Smooth muscle cell of the coronary artery (primary cell): ENCODE results near the gene ANKRD11. TPM values are rescaled to one million over a fixed set of nuclear protein-coding genes. Genes with fewer than 3 reads are reported as not detected.

Experiments
- total RNA-seq: library from RNA; depleted of rRNA; stranded (reverse); fragments of >200 nt; gene quantifications from 2 replicates; pipeline ENCODE4 v1.2.3, GENCODE V29; 2014; ENCODE audit warnings: low replicate concordance

ANKRD11 gene
- 44.3 and 56.5 TPM in 2 replicates for total RNA-seq

GRCh38 chr16:89490439-89491237 lies at the start of gene ANKRD11:
Gene ANKRD11 (minus strand): TSS chr16:89490561. CDS start chr16:89317019, 173,542 bp downstream.

DNA sequence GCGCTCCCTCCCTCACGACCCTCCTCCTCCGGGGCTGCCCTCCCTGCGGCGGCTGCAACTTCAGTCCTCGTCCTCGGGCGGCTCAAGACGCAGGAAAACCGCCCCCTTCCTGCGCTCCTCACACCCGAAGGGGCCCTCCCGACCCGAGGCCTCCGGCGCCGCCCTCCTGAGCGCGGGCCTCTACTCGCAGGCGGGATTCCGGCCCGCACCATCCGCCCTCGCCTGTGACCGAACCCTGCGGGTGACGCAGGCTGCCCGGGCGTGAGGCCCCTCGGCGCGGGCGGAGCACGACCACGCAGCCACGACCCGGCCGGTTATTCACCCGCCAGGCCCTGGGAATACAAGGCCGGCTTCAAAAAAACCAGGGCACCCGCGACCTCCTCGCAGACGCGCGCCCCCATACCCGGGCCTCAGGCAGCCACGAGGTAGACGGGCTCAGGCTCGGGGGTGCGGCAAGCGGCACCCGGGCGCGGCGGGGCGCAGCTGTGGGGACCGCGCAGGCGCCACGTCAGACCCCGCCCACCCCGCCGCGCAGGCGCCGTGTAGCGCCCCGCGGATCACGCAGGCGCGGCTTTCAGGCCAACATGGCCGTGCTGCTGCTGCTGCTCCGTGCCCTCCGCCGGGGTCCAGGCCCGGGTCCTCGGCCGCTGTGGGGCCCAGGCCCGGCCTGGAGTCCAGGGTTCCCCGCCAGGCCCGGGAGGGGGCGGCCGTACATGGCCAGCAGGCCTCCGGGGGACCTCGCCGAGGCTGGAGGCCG lies 17.7 kb upstream of the ANKRD11 start, which contains the start of gene SPG7:
Gene SPG7, plus strand, starts transcription at position 570 of the 757 bp plus-strand sequence. Its CDS starts 15 bp downstream, at position 585.

Other genes with a start within 250 kb of the ANKRD11 start
- 82.7 and 127 TPM in 2 replicates for gene SPG7, start 17.8 kb upstream of the ANKRD11 start, total RNA-seq
- gene RPL13, start 70.1 kb upstream of the ANKRD11 start, total RNA-seq, result 3,602 and 3,770 TPM in 2 replicates
- gene CPNE7, start 85.2 kb upstream of the ANKRD11 start, total RNA-seq, result 2.9 and 9.1 TPM in 2 replicates
- under 0.01 and 0.15 TPM in 2 replicates for gene DPEP1, start 123.1 kb upstream of the ANKRD11 start, total RNA-seq
- 81.0 and 154 TPM in 2 replicates for gene CHMP1A, start 167.1 kb upstream of the ANKRD11 start, total RNA-seq
- gene SPATA33, start 167.3 kb upstream of the ANKRD11 start, total RNA-seq, result 1.1 and 1.5 TPM in 2 replicates
- 30.7 and 38.7 TPM in 2 replicates for gene CDK10, start 196.1 kb upstream of the ANKRD11 start, total RNA-seq
- 5.3 and 11.1 TPM in 2 replicates for gene SPATA2L, start 211.1 kb upstream of the ANKRD11 start, total RNA-seq
- gene VPS9D1, start 230.3 kb upstream of the ANKRD11 start, total RNA-seq, result 5.6 and 7.3 TPM in 2 replicates
- gene ZNF276, start 231.0 kb upstream of the ANKRD11 start, total RNA-seq, result 8.5 and 13.5 TPM in 2 replicates